Activated CD4-positive, alpha-beta memory T cell treated with anti-CD3 and anti-CD28 coated beads for 36 hours (primary cell): Measurements from ENCODE around the gene SMPD3. TPM values are rescaled to one million over a fixed set of nuclear protein-coding genes. Genes with fewer than 3 reads are reported as not detected.

Experiments
- CTCF ChIA-PET: fragments of 350-600 bp; sonication (Branson Sonifier 250); formaldehyde crosslinking; loops from one replicate; lab custom pipeline; 2021; ENCODE audit warnings: antibody characterized with exemption, inconsistent platforms; lab: Charles Lee
- POLR2A ChIA-PET: fragments of 350-600 bp; sonication (Branson Sonifier 250); formaldehyde crosslinking; loops from one replicate; lab custom pipeline; 2021; ENCODE audit warnings: antibody characterized with exemption; lab: Charles Lee
- DNase-seq: peaks from one replicate; pipeline ENCODE4 v3.0.0-alpha.2; 2020
- H3K27ac Mint-ChIP-seq: one replicate; pipeline ENCODE4 v1.8.0; 2021; ENCODE audit warnings: mixed read lengths
- H3K27me3 Mint-ChIP-seq: one replicate; pipeline ENCODE4 v1.8.0; 2021; ENCODE audit warnings: mixed read lengths
- H3K36me3 Mint-ChIP-seq: one replicate; pipeline ENCODE4 v1.8.0; 2021; ENCODE audit warnings: mixed read lengths
- H3K4me1 Mint-ChIP-seq: one replicate; pipeline ENCODE4 v1.8.0; 2021; ENCODE audit warnings: low read depth, mixed read lengths
- H3K4me3 Mint-ChIP-seq: one replicate; pipeline ENCODE4 v1.8.0; 2021; ENCODE audit warnings: mild to moderate bottlenecking, mixed read lengths
- H3K9me3 Mint-ChIP-seq: one replicate; pipeline ENCODE4 v1.8.0; 2021; ENCODE audit warnings: mixed read lengths
- intact Hi-C: fragments of 100-400 bp; cut with micrococcal nuclease; formaldehyde crosslinking; loops from one replicate; pipeline ENCODE4 v1.15.1; 2023
- total RNA-seq, 2 experiments: library from RNA; stranded (reverse); gene quantifications; one replicate each; pipeline ENCODE4 v1.2.3, GENCODE V29; 2021

Gene SMPD3
- total RNA-seq, 2 experiments from 2014 or later: 0.07 to 0.12 TPM

DNA sequence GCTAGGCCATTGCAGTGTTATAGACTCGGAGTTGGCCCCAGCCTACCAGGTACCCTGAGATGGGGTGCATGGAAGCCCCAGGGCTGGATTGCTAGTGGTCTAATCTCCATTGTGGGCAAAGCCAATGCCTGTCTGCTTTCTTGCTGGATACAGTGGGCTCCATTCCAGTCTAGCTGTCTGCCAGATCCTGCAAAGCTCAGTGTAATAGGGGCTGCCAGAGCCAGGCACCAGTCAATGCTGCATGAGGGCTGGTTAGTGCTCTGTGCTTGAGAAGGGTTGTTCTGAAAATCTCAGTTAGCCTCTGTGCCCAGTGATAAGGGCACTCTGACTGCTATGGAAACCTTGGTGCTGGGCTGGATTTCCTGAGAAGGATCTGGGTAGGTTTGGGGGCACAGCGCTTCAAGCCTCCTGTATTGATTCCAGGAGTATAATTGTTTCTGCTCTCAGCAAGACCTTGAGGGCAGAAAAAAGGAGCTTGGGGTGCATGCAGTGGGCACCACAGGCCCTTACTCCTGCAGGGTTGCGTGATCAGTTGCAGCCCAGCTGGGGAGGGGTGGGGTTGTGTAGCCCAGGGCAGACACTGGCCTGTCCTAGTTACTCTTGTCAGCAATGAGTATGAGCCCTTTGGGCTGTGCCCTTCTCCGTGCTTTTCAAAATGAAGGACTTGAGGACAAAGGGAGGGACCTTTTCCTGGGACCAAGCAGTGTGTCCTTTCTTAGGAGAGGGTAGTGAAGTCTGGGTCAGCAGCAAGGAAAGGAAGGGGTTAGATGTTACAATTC is 19.0 kb downstream of the SMPD3 start:
- CTCF ChIA-PET: interaction anchor here (1.3 kb wide), 1 partner anchor 33 kb away, joined by 3 read pairs; no protein-coding TSS in a partner anchor
- no peak for DNase-seq
- POLR2A ChIA-PET: interaction anchor here (0.6 kb wide), 1 partner anchor 748 kb away, joined by 3 read pairs; no protein-coding TSS in a partner anchor
- H3K9me3 Mint-ChIP-seq: no peaks in the 10 kb centered on the region
- no peak overlapping the region for H3K27ac Mint-ChIP-seq
- no peaks in the 10 kb centered on the region for H3K36me3 Mint-ChIP-seq
- H3K27me3 Mint-ChIP-seq: no peaks in the 10 kb centered on the region
- H3K4me3 Mint-ChIP-seq: no peak overlapping the region
- intact Hi-C loops: no loop called here
- peaks cover 13% of the 10 kb centered on the region for H3K4me1 Mint-ChIP-seq

DNA sequence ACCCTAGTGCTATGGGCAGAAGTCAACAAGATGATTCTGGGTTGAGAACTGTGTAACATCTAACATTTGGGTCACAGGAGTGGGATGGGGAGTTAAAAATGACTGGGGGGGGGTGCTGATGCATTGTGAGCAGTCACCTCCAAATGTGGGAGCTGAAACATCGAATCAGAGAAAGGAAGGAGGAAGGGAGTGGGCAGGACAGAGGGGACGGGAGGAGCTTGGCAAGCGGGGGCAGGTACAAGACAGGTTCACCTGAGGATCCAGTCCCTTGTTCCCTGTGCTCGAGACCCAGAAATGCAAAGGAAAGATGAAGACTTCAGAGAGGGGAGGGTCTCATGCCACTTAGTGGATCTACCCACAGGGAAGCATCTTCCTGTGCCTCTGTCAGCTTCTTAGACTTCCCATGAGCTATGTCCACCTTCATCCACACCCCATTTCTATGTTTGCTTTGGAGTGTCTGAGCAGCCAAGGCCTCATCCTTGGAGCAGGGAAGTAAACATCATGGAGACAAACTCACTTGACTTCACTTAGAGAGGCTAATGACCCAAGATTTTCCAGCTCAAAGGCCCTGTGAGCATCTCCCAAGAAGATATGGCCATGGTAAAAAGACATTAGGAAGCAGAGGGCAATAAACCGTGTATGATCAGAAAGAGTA is 20.5 kb downstream of the SMPD3 start:
- no peaks in the 10 kb centered on the region for H3K9me3 Mint-ChIP-seq
- H3K4me3 Mint-ChIP-seq: no peak overlapping the region
- ChIA-PET POLR2A (no interaction called here), CTCF (no interaction called here)
- peaks cover 13% of the 10 kb centered on the region for H3K4me1 Mint-ChIP-seq
- no peaks in the 10 kb centered on the region for H3K36me3 Mint-ChIP-seq
- no peak overlapping the region for H3K27ac Mint-ChIP-seq
- H3K27me3 Mint-ChIP-seq: no peaks in the 10 kb centered on the region
- intact Hi-C loops: no loop called here
- DNase-seq: no peak

DNA sequence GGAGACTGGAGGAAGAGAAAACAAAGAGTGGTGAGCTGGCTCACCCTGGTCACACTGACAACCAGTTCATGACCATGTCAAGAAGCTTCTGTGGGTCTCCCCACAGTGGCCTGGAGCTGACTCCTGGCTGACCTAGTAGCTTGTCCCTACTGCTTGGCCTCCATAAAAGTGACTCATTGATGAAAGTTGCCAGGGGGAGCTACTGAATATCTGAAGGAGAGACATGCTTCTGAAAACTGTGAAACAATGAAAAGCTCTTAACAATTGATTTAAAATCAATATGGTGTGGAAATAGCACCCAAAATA is 22.0 kb downstream of the SMPD3 start:
- H3K36me3 Mint-ChIP-seq: no peaks in the 10 kb centered on the region
- no peak for DNase-seq
- POLR2A ChIA-PET: no interaction called here
- H3K4me3 Mint-ChIP-seq: no peak overlapping the region
- intact Hi-C loops: no loop called here
- H3K4me1 Mint-ChIP-seq: peaks cover 13% of the 10 kb centered on the region
- CTCF ChIA-PET: interaction anchor here (0.9 kb wide), 1 partner anchor 94 kb away, joined by 5 read pairs; no protein-coding TSS in a partner anchor
- no peaks in the 10 kb centered on the region for H3K27me3 Mint-ChIP-seq
- H3K27ac Mint-ChIP-seq: no peak overlapping the region
- H3K9me3 Mint-ChIP-seq: no peaks in the 10 kb centered on the region

DNA sequence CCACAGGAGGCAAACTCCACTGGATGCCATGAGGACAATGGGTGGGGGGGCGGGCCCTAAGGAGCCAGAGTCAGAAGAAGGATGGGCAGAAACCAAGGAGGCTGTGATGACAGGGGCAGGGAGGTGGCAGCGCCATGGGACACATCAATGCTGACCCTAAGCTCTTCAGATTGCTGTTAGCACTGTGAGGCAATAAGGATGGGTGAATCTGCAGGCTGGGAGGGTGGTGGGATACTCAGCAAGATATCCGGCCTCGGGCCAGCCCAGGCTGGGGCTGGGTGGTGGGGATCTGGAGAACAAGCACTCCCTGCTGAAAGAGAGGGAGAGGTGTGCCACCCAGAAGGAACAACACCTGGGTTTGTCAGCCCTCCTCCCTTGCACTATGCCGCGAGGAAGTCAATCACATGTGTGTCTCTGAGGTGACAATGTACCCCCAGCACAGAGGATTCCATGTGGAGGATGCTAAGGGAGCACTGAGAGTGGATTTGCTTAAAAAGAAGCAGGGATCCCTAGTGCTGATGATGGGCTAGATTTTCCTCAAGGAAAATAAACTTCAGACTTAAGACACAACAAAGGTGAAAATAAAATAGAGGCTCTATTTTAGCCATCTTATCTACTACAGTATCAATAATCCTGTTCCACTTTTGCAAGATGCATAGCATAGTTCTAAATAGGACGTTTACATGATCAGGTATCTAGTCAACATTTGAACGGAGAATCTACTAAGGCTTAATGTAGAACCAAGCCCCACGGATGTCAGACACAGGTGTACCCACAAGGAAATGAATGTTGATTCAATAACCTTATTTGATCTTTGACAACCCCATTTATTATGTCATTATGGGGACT is 22.6 kb downstream of the SMPD3 start:
- intact Hi-C loops: no loop called here
- no peak overlapping the region for H3K27ac Mint-ChIP-seq
- no peaks in the 10 kb centered on the region for H3K9me3 Mint-ChIP-seq
- no peak for DNase-seq
- H3K27me3 Mint-ChIP-seq: no peaks in the 10 kb centered on the region
- no peak overlapping the region for H3K4me3 Mint-ChIP-seq
- H3K36me3 Mint-ChIP-seq: no peaks in the 10 kb centered on the region
- H3K4me1 Mint-ChIP-seq: peaks cover 13% of the 10 kb centered on the region
- POLR2A ChIA-PET: no interaction called here
- CTCF ChIA-PET: interaction anchor here (0.9 kb wide), 1 partner anchor 95 kb away, joined by 5 read pairs; no protein-coding TSS in a partner anchor

DNA sequence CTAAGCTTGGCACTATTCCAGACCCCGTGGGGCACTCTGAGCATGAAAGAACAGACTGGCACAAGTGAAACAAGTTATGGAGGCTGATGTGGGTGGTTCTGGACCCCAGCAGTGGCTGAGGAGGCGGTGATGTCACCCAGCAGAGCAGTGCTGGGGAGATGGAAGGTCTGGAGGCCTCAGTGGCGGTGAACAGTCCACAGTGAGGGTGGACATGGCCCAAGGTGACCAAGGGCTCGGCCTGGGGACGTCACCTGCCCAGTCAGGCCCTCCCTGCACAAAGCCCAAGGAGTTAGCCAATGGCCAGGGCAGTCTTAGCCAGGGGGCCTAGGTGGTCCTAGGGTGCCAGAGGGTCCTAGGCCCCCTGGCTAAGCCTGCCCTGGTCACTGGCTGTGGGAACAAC is 24.5 kb downstream of the SMPD3 start:
- CTCF ChIA-PET: interaction anchor here (1.1 kb wide), 1 partner anchor 27 kb away, joined by 3 read pairs; no protein-coding TSS in a partner anchor
- peaks cover 24% of the 10 kb centered on the region for H3K4me1 Mint-ChIP-seq
- H3K9me3 Mint-ChIP-seq: no peaks in the 10 kb centered on the region
- H3K4me3 Mint-ChIP-seq: no peak overlapping the region
- intact Hi-C loops: no loop called here
- H3K36me3 Mint-ChIP-seq: no peaks in the 10 kb centered on the region
- no peak for DNase-seq
- no peaks in the 10 kb centered on the region for H3K27me3 Mint-ChIP-seq
- POLR2A ChIA-PET: no interaction called here
- H3K27ac Mint-ChIP-seq: no peak overlapping the region

DNA sequence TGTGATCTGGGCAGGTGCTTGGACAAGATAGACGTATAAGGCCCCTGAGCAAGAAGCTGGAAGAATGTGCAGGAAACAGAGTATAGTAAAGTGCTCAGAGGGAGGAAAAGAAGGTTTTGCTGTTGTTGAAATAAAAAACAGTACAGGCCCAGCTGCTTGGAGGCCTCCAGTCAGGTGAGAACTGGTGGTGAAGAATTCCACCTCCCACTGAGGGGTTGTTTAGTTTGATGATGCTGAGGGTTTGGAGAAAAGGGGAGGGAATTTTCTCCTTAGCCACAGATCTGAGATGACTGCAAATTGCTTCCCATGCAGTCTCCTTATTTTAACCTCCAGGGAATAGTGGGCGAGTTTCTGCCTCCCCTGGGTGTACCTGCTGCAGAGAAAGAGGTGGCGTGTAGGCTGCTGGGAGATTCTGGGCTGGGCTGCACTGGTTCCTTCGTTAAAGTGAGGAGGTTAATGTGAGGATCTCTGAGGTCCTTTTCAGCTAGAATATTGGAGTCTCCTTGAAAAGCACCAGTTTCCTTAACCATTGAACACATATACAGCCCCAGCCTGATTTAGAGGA is 25.8 kb downstream of the SMPD3 start:
- Mint-ChIP-seq H3K4me3 (no peak overlapping the region), H3K36me3 (no peaks in the 10 kb centered on the region), H3K9me3 (no peaks in the 10 kb centered on the region), H3K4me1 (peaks cover 37% of the 10 kb centered on the region), H3K27ac (no peak overlapping the region), H3K27me3 (no peaks in the 10 kb centered on the region)
- no peak for DNase-seq
- intact Hi-C loops: no loop called here
- CTCF ChIA-PET: no interaction called here
- POLR2A ChIA-PET: no interaction called here

DNA sequence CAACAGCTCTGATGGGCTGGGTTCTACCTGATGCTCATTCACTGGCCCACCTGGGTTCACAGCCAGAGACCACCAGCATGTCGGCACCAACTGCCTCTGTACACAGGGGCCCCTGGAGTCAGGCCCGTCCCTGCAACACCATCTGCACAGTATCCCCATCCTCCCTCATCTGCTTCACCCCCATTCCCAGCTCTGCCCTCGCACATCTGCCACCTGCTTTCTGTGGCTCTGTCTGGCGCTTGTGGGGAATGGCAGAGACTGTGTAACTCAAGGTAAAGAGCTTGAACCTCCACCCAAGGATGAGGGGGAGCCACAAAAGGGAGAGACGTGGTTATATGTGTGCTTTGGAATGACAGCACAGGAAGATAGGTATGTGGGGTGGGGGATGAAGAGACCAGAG is 27.2 kb downstream of the SMPD3 start:
- Mint-ChIP-seq H3K27me3 (no peaks in the 10 kb centered on the region), H3K9me3 (no peaks in the 10 kb centered on the region), H3K27ac (no peak overlapping the region), H3K36me3 (no peaks in the 10 kb centered on the region), H3K4me1 (peaks cover 47% of the 10 kb centered on the region), H3K4me3 (no peak overlapping the region)
- CTCF ChIA-PET: interaction anchor here (1.6 kb wide), 1 partner anchor 36 kb away, joined by 4 read pairs; no protein-coding TSS in a partner anchor
- intact Hi-C loops: no loop called here
- POLR2A ChIA-PET: no interaction called here
- DNase-seq: no peak

DNA sequence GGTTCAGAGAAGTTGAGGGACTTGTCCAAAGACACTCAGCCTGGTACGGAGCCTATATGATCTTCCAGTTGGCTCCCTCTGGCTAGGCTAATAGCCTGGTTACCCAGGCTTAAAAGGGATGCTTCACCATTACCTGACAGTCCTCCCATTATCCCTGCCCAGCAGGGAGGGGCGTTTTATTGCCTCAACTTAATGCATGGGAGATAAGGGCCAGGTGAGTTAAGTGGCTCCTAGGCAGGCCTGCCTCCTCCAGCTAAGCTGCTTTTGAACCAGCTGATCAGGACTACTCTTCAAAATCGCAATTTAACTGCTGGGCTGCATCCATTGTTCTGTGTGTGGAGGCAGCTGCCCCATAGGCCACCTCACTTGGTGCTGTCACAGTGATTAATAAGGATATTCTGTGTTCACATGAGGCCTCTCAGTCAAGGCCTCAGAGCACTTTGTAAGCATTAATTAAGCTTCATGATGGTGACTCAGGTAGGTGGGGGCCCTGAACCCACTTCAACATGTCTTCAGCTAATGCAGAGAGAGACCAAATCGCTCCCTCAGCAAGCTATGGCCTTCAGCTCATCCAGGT is 27.9 kb downstream of the SMPD3 start:
- Mint-ChIP-seq H3K4me1 (peaks cover 44% of the 10 kb centered on the region), H3K36me3 (no peaks in the 10 kb centered on the region), H3K4me3 (no peak overlapping the region), H3K27ac (no peak overlapping the region), H3K9me3 (no peaks in the 10 kb centered on the region), H3K27me3 (no peaks in the 10 kb centered on the region)
- CTCF ChIA-PET: interaction anchor here (1.6 to 4.2 kb wide), 3 partner anchors 35 to 100 kb away, joined by 4 to 22 read pairs (median 10); no protein-coding TSS in a partner anchor
- DNase-seq: no peak
- POLR2A ChIA-PET: no interaction called here
- intact Hi-C loops: no loop called here

DNA sequence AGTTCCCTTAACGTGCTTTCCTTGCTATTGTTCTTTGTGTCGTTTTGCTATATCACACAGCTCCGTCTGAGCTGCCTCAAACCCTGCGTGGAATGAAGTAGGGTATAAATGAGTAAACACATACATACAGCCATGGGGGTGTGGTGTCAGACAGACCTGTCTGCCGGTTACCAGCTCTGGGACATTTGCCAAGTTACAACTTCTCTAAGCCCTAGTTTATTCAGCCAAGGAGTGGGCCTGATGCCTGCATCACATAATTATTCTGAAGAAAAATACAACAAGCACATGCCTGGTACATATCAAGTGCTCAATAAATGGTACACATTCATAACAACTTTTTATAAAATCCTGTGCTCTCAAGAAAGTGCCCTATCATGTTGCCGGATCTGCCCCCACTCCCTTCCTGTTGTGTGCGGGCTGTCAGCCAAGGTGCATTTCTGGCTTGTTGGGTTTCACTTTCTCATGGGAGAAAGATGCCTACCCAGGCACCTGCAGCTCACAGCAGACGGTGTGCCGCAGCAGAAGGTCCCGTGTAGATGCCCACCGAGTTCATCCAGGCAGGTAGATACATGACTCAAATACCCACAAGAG is 30.5 kb downstream of the SMPD3 start:
- H3K4me1 Mint-ChIP-seq: peaks cover 48% of the 10 kb centered on the region
- no peaks in the 10 kb centered on the region for H3K36me3 Mint-ChIP-seq
- peak; percentile 86 for DNase-seq
- H3K27me3 Mint-ChIP-seq: no peaks in the 10 kb centered on the region
- ChIA-PET POLR2A (no interaction called here), CTCF (interaction anchor here (1.1 to 4.2 kb wide), 7 partner anchors 17 to 103 kb away, joined by 3 to 22 read pairs (median 5); partner anchors contain the start of gene SMPD3)
- no peaks in the 10 kb centered on the region for H3K9me3 Mint-ChIP-seq
- intact Hi-C loops: loop anchor here (1.0 to 5.0 kb wide), 3 partner anchors 15 to 54 kb away; partner anchors contain the start of gene SMPD3
- peak overlapping the region; percentile 64 for H3K4me3 Mint-ChIP-seq
- H3K27ac Mint-ChIP-seq: peak overlapping the region; percentile 90

DNA sequence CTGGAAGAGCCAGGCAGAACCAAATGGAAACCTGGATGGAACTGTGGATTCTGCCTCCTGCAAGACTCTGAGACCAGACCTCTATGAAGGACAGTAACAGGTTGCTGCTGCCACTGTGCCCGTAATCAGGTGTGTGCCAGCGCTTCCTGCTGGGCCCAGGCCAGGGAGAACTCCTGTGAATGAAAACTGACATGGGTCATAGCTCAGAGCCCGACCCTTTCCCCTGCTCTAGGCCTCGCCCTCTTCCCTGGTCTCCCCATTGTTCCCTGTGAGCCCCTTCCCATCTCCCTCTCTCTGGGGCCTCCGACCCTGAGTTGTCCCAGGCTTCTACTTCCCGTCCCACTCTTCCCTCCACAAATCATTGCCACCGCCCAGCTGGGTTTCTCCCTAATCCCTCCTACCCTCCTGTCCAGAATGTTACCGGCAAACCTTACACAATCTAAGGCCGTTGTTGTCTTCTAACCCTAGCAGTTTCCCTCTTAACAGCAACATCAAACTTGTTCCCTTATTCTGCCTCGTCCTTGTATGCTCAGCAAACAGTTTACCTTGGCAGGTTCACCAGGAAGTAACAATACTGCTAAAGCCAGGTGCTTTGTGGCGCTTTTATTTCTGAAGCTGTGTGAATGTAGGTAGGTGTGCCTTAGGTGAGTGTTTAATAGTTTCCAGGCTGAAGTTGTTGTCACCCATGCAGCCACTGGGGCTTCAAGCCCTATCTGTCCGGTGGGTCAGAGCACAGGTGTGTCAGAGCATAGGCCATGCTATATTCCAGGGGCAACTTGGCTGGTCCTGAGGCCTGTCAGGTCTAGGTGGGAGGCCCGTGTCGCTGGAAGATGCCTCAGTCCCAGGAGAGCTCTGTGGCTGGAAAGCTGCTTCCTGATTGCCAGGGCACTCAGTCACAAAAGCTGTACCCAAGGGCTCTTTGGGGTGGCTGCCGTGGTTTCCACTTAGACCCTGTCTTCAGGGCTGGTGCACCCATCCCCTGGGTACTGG is 32.0 kb downstream of the SMPD3 start:
- no peak for DNase-seq
- intact Hi-C loops: loop anchor here (2.0 to 5.0 kb wide), 2 partner anchors 14 to 56 kb away; no protein-coding TSS in a partner anchor
- Mint-ChIP-seq H3K36me3 (no peaks in the 10 kb centered on the region), H3K4me3 (no peak overlapping the region), H3K27me3 (no peaks in the 10 kb centered on the region), H3K9me3 (no peaks in the 10 kb centered on the region), H3K4me1 (peaks cover 50% of the 10 kb centered on the region), H3K27ac (peak overlapping the region; percentile 54)
- CTCF ChIA-PET: interaction anchor here (1.1 to 4.2 kb wide), 4 partner anchors 19 to 105 kb away, joined by 4 to 22 read pairs (median 16); no protein-coding TSS in a partner anchor
- POLR2A ChIA-PET: no interaction called here
